BLaER1 treated with 17β-estradiol and CSF1 and Interleukin-3, amounts not matched to agents 10 nM and 100 nM (cell line): Measurements from ENCODE around the gene DLG5.

Experiments used
- H3K27ac ChIP-seq, 11 experiments: shearing (Covaris generic); formaldehyde crosslinking; 2 replicates each; pipeline ENCODE4 v1.8.1; 2022
- H3K27me3 ChIP-seq, 11 experiments: shearing (Covaris generic); formaldehyde crosslinking; 2 replicates each; pipeline ENCODE4 v1.8.1; 2022
- H3K36me3 ChIP-seq, 11 experiments: shearing (Covaris generic); formaldehyde crosslinking; 2 replicates each; pipeline ENCODE4 v1.8.1; 2022
- H3K4me1 ChIP-seq, 10 experiments: shearing (Covaris generic); formaldehyde crosslinking; 2 replicates each; pipeline ENCODE4 v1.8.1; 2022
- H3K4me2 ChIP-seq, 11 experiments: shearing (Covaris generic); formaldehyde crosslinking; 2 replicates each; pipeline ENCODE4 v1.8.1; 2022
- H3K4me3 ChIP-seq, 10 experiments: shearing (Covaris generic); formaldehyde crosslinking; 2 replicates each; pipeline ENCODE4 v1.8.1; 2022
- H3K9ac ChIP-seq, 11 experiments: shearing (Covaris generic); formaldehyde crosslinking; 2 replicates each; pipeline ENCODE4 v1.8.1; 2022
- H3K9me3 ChIP-seq, 11 experiments: shearing (Covaris generic); formaldehyde crosslinking; replicated peaks in 1 of 11; 2 replicates each; pipeline ENCODE4 v1.8.1; 2022
- H4K20me1 ChIP-seq, 11 experiments: shearing (Covaris generic); formaldehyde crosslinking; 2 replicates each; pipeline ENCODE4 v1.8.1; 2022
- Cebpa-rat ChIP-seq, 11 experiments: shearing (Covaris generic); IDR thresholded peaks; 2 replicates each; pipeline ENCODE4 v1.8.1; 2022

The DLG5 gene

GRCh38 chr10:77837248-77837924 is 89.2 kb downstream of the DLG5 start:
- Histone ChIP-seq H4K20me1 (peaks cover 0 to 47% (median 26%) of the 10 kb centered on the region in 11 experiments; a peak in 14 of 22 replicates), H3K27me3 (no peaks in the 10 kb centered on the region), H3K27ac (peak overlapping the region in 8 of 11 experiments; percentile 52 to 75 (median 68); a peak in 11 of 22 replicates), H3K4me3 (no peak overlapping the region; a peak in 1 of 20 replicates), H3K9ac (peak overlapping the region in 4 of 11 experiments; percentile 20 to 49 (median 33); a peak in 8 of 22 replicates), H3K4me2 (peak overlapping the region; percentile 81 to 97 (median 92)), H3K36me3 (peaks cover 19 to 57% (median 38%) of the 10 kb centered on the region in 11 experiments), H3K9me3 (no peaks in the 10 kb centered on the region), H3K4me1 (peaks cover 35 to 48% (median 45%) of the 10 kb centered on the region in 10 experiments)
- TF ChIP-seq Cebpa-rat (IDR thresholded peaks at IDR 0.05): no peak

GRCh38 chr10:77836299-77836820 is 90.2 kb downstream of the DLG5 start:
- H3K9me3 ChIP-seq: no peaks in the 10 kb centered on the region
- H3K4me3 ChIP-seq: peak overlapping the region in 9 of 10 experiments; percentile 3 to 47 (median 41); a peak in 11 of 20 replicates
- peak overlapping the region; percentile 14 to 67 (median 52); a peak in 20 of 22 replicates for H3K9ac ChIP-seq
- H3K36me3 ChIP-seq: peaks cover 17 to 55% (median 31%) of the 10 kb centered on the region in 11 experiments; a peak in 21 of 22 replicates
- peaks cover 0 to 46% (median 31%) of the 10 kb centered on the region in 11 experiments; a peak in 14 of 22 replicates for H4K20me1 ChIP-seq
- H3K27me3 ChIP-seq: no peaks in the 10 kb centered on the region
- no peak for TF ChIP-seq Cebpa-rat (IDR thresholded peaks at IDR 0.05)
- H3K4me1 ChIP-seq: peaks cover 35 to 48% (median 45%) of the 10 kb centered on the region in 10 experiments
- peak overlapping the region; percentile 81 to 97 (median 92) for H3K4me2 ChIP-seq
- H3K27ac ChIP-seq: peak overlapping the region; percentile 52 to 76 (median 67); a peak in 20 of 22 replicates

- H3K4me2 ChIP-seq: peak overlapping the region; percentile 81 to 97 (median 92)
- H3K27me3 ChIP-seq: no peaks in the 10 kb centered on the region
- peaks cover 0 to 46% (median 31%) of the 10 kb centered on the region in 11 experiments; a peak in 14 of 22 replicates for H4K20me1 ChIP-seq
- peak overlapping the region in 9 of 10 experiments; percentile 2 to 47 (median 25); a peak in 12 of 20 replicates for H3K4me3 ChIP-seq
- peaks cover 35 to 48% (median 45%) of the 10 kb centered on the region in 10 experiments for H3K4me1 ChIP-seq
- H3K9me3 ChIP-seq: no peaks in the 10 kb centered on the region
- peaks cover 19 to 55% (median 29%) of the 10 kb centered on the region in 11 experiments; a peak in 20 of 22 replicates for H3K36me3 ChIP-seq
- TF ChIP-seq Cebpa-rat (IDR thresholded peaks at IDR 0.05): no peak
- H3K9ac ChIP-seq: peak overlapping the region in 9 of 11 experiments; percentile 2 to 41 (median 23); a peak in 9 of 22 replicates
- peak overlapping the region; percentile 9 to 75 (median 61); a peak in 19 of 22 replicates for H3K27ac ChIP-seq
These were observed 90.9 kb downstream of the DLG5 start for GRCh38 chr10:77835669-77836086.

- peaks cover 24 to 58% (median 33%) of the 10 kb centered on the region in 11 experiments; a peak in 21 of 22 replicates for H3K36me3 ChIP-seq
- H3K9me3 ChIP-seq: no peaks in the 10 kb centered on the region
- H3K4me2 ChIP-seq: peak overlapping the region; percentile 81 to 97 (median 92)
- H4K20me1 ChIP-seq: peaks cover 0 to 46% (median 31%) of the 10 kb centered on the region in 11 experiments; a peak in 14 of 22 replicates
- peak overlapping the region in 10 of 11 experiments; percentile 7 to 75 (median 61); a peak in 17 of 22 replicates for H3K27ac ChIP-seq
- H3K4me3 ChIP-seq: peak overlapping the region in 5 of 10 experiments; percentile 12 to 47 (median 35); a peak in 4 of 20 replicates
- H3K9ac ChIP-seq: peak overlapping the region in 4 of 11 experiments; percentile 2 to 41 (median 20); a peak in 3 of 22 replicates
- no peak for TF ChIP-seq Cebpa-rat (IDR thresholded peaks at IDR 0.05)
- no peaks in the 10 kb centered on the region for H3K27me3 ChIP-seq
- H3K4me1 ChIP-seq: peaks cover 35 to 48% (median 45%) of the 10 kb centered on the region in 10 experiments
These were observed 91.4 kb downstream of the DLG5 start for GRCh38 chr10:77834943-77835668.

GRCh38 chr10:77834540-77834939 is 92.0 kb downstream of the DLG5 start:
- peak overlapping the region in 1 of 11 experiments; percentile 18; a peak in 1 of 22 replicates for H3K9ac ChIP-seq

GRCh38 chr10:77833792-77834191 is 92.8 kb downstream of the DLG5 start:
- H3K27me3 ChIP-seq: no peaks in the 10 kb centered on the region
- H3K27ac ChIP-seq: no peak overlapping the region
- H3K4me1 ChIP-seq: peaks cover 35 to 48% (median 45%) of the 10 kb centered on the region in 10 experiments
- peak overlapping the region in 3 of 11 experiments; percentile 92 to 97 (median 96); a peak in 2 of 22 replicates for H3K4me2 ChIP-seq
- TF ChIP-seq Cebpa-rat (IDR thresholded peaks at IDR 0.05): no peak
- H3K9me3 ChIP-seq: no peaks in the 10 kb centered on the region
- H3K36me3 ChIP-seq: peaks cover 33 to 62% (median 46%) of the 10 kb centered on the region in 11 experiments; a peak in 21 of 22 replicates
- H3K9ac ChIP-seq: no peak overlapping the region
- H3K4me3 ChIP-seq: no peak overlapping the region
- H4K20me1 ChIP-seq: peaks cover 0 to 46% (median 31%) of the 10 kb centered on the region in 11 experiments; a peak in 14 of 22 replicates

More at GRCh38 chr10:77834540-77834939, 92.0 kb downstream of the DLG5 start:
- Histone ChIP-seq H3K9me3 (no peaks in the 10 kb centered on the region), H3K4me2 (peak overlapping the region; percentile 81 to 97 (median 92); a peak in 21 of 22 replicates), H4K20me1 (peaks cover 0 to 46% (median 31%) of the 10 kb centered on the region in 11 experiments; a peak in 14 of 22 replicates), H3K36me3 (peaks cover 29 to 59% (median 39%) of the 10 kb centered on the region in 11 experiments; a peak in 21 of 22 replicates), H3K4me3 (no peak overlapping the region), H3K27me3 (no peaks in the 10 kb centered on the region), H3K4me1 (peaks cover 35 to 48% (median 45%) of the 10 kb centered on the region in 10 experiments), H3K27ac (peak overlapping the region in 1 of 11 experiments; percentile 50; a peak in 1 of 22 replicates)
- no peak for TF ChIP-seq Cebpa-rat (IDR thresholded peaks at IDR 0.05)

- Histone ChIP-seq H3K9me3 (no peaks in the 10 kb centered on the region), H3K27me3 (no peaks in the 10 kb centered on the region), H3K4me1 (peaks cover 35 to 43% (median 41%) of the 10 kb centered on the region in 10 experiments), H3K27ac (no peak overlapping the region), H3K9ac (no peak overlapping the region), H3K36me3 (peaks cover 34 to 63% (median 48%) of the 10 kb centered on the region in 11 experiments; a peak in 21 of 22 replicates), H3K4me3 (no peak overlapping the region), H4K20me1 (peaks cover 0 to 46% (median 31%) of the 10 kb centered on the region in 11 experiments; a peak in 14 of 22 replicates), H3K4me2 (no peak overlapping the region)
- no peak for TF ChIP-seq Cebpa-rat (IDR thresholded peaks at IDR 0.05)
These were observed 93.3 kb downstream of the DLG5 start for GRCh38 chr10:77833225-77833624.

- no peak overlapping the region for H3K9ac ChIP-seq
- peaks cover 0 to 40% (median 31%) of the 10 kb centered on the region in 11 experiments; a peak in 14 of 22 replicates for H4K20me1 ChIP-seq
- H3K4me3 ChIP-seq: no peak overlapping the region
- no peak overlapping the region for H3K27ac ChIP-seq
- H3K27me3 ChIP-seq: no peaks in the 10 kb centered on the region
- H3K4me2 ChIP-seq: no peak overlapping the region
- H3K9me3 ChIP-seq: no peaks in the 10 kb centered on the region
- H3K4me1 ChIP-seq: peaks cover 26 to 34% (median 31%) of the 10 kb centered on the region in 10 experiments
- H3K36me3 ChIP-seq: peaks cover 34 to 66% (median 48%) of the 10 kb centered on the region in 11 experiments; a peak in 21 of 22 replicates
- no peak for TF ChIP-seq Cebpa-rat (IDR thresholded peaks at IDR 0.05)
These were observed 94.3 kb downstream of the DLG5 start for GRCh38 chr10:77832238-77832637.
